Activated CD4-positive, alpha-beta T cell treated with anti-CD3 and anti-CD28 coated beads for 24 hours (primary cell): ENCODE data around the gene PLA2G3.
"Not testable (repeated sequence)": the region's sequence is repeated elsewhere in the genome, so short reads cannot be mapped to it uniquely, and the experiment has no call there.

ENCODE experiments used
- DNase-seq, 2 donors: peaks; one replicate each; pipeline ENCODE4 v3.0.0-alpha.2; 2020; ENCODE audit warnings: low read depth in 2 of 2

The PLA2G3 gene

GRCh38 chr22:31123292-31123602, 17.1 kb downstream of the PLA2G3 start:
- DNase-seq = no peak

GRCh38 chr22:31122532-31123291, 17.6 kb downstream of the PLA2G3 start, which contains the start of gene INPP5J:
Gene INPP5J, plus strand, starts transcription at chr22:31122966. Its CDS starts 49 bp downstream, at chr22:31123015.
- no peak for DNase-seq

GRCh38 chr22:31122196-31122531, 18.1 kb downstream of the PLA2G3 start:
- no peak for DNase-seq

DNA sequence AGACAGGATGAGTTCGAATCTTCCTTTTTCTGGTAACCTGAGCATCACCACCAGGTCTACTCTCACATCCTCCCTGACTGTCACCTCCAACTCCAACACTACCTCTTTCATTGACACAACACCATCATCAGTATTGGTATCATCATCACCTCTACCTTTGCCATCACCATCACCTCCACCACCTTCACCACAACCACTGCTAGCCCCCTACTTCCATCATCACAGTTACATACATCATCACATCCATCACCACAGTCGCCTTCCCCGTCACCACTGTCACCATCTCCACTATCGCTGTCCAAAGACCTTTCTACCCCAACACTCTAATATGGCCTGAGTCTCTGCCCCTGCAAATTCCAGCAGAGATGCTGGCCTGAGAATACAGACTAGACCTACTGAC, 18.9 kb downstream of the PLA2G3 start:
- DNase-seq = no peak

DNA sequence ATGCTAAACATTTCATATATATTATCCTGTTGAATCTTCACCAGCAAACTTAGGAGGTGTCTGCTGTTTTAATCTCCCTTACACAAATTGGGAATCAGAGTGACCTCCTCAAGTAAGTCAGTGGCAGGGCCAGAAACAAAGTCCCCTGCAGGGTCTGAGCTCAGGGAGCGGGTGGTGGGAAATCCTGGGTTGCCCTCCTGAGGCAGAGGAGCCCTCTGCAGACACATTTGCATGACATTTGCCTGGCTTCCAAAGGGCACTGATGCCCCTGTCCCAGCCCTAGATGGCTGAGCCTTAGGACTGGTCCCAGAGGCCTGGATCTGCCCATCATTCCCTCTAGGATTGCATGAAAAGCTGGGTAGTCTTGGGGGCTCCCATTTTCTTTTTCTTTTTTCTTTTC, 19.7 kb downstream of the PLA2G3 start:
- no peak for DNase-seq

DNA sequence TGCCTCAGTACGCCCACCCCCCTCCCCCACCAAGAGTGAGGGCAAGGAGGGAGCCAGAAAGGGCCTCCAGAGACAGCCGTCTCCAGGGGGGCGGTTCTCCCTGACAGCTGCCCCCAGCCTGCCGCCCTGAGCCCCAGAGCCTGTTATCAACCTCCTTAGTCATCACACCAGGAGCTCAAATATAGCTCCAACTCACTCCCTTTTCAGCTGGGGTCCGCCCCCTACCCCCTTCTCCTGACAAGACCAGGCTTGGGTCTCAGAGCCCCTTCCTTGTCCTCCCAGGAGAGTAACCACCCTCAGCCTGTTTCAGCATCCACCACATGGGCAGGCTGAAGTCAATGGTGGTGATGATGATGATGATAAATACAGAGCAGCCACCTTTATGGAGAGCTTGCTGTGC, 20.1 kb downstream of the PLA2G3 start:
- DNase-seq = no peak

GRCh38 chr22:31119026-31119717, 21.1 kb downstream of the PLA2G3 start:
- DNase-seq = no peak

GRCh38 chr22:31118046-31118820, 22.1 kb downstream of the PLA2G3 start:
- DNase-seq = no peak

- DNase-seq = not testable (repeated sequence)
Observed at GRCh38 chr22:31112547-31113091, 27.7 kb downstream of the PLA2G3 start.

DNA sequence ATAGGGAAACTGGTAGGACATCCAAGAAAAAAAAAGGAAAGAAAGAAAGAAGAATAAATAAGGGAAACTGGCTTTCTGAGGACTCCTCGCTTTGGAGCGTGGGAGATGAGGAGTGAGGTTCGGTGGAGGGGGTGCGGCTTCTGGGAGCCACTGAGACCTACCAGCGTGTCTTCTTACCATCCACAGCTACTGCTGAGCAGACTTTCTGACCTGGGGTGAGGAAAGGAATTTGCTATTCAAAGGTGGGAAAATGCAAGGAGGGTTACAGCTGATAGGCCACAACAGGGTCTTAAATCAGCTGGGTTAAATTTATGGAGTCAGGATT, 32.5 kb downstream of the PLA2G3 start:
- no peak for DNase-seq

GRCh38 chr22:31107178-31107893, 33.0 kb downstream of the PLA2G3 start, which contains the start of gene SELENOM:
Gene SELENOM, minus strand, starts transcription at chr22:31107568. Its CDS starts 63 bp downstream, at chr22:31107505.
- peak; percentile 66 to 84 for DNase-seq

GRCh38 chr22:31106731-31107177, 33.6 kb downstream of the PLA2G3 start:
- no peak for DNase-seq

DNA sequence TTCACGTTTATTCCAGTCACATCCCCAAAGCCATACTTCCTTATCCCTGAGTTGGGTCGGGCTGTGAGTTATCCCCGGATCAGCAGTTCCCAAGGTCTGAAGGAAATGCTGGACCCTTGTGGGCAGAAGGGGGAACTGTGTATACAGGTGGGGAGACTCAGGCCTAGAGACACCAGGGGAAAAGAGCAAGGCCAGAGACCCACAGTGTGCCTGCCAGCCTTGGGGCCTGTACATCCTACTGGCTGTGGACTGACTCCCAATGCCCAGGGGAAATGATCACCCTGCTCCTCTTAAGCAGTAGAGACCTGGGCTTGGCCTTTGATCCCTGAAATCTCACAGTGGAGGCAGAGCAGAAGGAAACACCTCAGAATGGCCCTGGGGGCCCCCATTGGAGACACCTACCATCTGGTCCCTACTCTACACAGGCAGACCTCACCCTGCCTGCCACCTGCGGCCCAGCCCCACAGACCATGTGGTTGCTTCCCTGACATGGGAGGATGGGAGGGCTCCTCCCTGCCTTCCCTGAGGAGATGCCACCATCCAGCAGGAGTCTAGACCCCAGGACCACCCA, 34.2 kb downstream of the PLA2G3 start:
- no peak for DNase-seq

- no peak for DNase-seq
Observed at GRCh38 chr22:31105282-31105929, 34.9 kb downstream of the PLA2G3 start.

- no peak for DNase-seq
Observed at GRCh38 chr22:31104869-31105268, 35.4 kb downstream of the PLA2G3 start.

DNA sequence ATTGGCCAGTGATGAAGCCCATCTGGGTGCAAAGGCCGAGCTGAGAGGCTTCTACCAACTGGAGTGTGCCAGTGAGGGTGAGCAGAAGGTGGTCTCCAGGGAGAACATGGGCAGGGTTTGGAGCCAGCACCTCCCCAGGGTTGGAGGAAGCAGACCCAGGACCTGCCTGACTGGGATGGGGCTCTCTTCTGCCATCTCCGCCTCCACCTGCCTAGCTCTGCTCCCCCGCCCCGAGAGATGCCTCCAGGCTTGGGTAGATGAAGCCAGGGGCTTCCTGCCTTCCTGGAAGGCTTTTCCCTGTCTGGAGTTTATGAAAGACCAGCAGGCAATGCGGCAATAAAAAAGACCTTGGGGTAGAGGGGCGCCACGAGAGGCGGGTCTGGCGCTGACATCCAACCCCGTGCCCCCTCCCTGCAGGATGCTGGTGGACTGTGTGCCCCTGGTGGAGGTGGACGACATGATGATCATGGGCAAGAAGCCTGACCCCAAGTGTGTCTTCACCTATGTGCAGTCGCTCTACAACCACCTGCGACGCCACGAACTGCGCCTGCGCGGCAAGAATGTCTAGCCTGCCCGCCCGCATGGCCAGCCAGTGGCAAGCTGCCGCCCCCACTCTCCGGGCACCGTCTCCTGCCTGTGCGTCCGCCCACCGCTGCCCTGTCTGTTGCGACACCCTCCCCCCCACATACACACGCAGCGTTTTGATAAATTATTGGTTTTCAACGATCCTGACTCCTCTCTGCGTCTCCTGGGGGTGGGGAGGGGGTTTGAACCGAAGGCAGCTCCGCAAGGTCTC, 36.2 kb downstream of the PLA2G3 start:
- DNase-seq = no peak

DNA sequence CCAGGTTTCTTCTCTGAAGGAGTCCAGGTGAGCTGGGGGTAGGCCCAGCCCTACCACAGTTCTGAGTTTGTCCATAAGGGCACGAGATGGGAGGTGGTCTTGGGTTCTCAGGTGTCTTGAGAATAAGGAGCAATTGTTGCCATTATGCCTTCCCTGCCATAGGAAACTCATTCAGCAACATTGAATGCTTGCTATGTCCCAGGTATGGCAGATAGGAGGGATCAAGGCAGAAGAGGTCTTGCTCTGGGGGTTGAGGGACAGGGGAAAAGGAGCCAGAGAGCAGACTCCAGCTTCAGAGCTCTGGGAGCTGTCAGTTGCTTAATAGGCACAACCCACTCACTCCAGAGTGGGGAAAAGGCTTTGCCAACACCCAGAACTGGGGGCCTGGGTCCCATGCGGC, 37.2 kb downstream of the PLA2G3 start:
- DNase-seq = no peak

GRCh38 chr22:31102441-31103081, 37.7 kb downstream of the PLA2G3 start:
- no peak for DNase-seq

GRCh38 chr22:31100762-31101525, 39.4 kb downstream of the PLA2G3 start:
- no peak for DNase-seq
